GM19240 (cell line): Measurements from ENCODE around the gene UNKL.

Source experiments
- DNase-seq: peaks from one replicate; pipeline ENCODE4 v3.0.0; 2011; ENCODE audit warnings: low spot score; ENCODE audit not compliant: insufficient read length

Gene UNKL

DNA sequence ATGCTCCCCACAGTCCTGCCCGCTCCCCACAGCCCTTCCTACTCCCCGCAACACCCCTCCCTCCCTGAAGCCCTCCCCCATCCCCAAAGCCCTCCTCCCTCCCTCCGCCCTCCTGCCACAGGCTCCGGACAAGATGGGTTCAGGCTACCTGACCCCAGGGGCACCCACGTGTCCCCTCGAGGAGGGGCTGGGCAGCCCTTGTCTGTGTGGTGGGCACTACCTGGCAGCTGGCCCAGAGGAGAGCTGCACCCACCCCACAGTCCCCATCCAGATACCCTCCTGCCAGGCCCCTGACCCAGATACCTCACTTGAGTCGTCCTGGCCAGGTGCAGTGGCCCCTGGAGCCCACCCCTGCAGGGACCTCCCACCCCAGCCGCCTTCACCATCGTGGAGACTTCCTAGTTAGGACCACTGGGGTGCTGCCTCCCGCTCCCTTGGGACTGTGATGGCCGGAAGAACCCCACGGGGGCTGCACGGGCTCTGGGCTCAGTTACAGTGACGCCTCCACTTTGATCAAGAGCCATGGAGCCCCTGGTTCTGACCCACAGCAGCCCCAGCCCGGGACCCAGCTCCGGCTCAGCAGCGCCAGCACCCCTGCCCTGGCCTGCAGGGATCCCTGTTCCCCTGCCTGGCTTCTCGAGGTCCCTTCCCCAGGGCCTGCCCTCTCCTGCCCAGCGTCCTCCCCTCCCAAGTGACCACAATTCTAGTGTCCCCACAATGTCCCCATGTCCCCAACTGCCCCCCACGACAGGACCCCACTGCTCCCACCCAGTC is 17.2 kb upstream of the UNKL start:
- no peak for DNase-seq

DNA sequence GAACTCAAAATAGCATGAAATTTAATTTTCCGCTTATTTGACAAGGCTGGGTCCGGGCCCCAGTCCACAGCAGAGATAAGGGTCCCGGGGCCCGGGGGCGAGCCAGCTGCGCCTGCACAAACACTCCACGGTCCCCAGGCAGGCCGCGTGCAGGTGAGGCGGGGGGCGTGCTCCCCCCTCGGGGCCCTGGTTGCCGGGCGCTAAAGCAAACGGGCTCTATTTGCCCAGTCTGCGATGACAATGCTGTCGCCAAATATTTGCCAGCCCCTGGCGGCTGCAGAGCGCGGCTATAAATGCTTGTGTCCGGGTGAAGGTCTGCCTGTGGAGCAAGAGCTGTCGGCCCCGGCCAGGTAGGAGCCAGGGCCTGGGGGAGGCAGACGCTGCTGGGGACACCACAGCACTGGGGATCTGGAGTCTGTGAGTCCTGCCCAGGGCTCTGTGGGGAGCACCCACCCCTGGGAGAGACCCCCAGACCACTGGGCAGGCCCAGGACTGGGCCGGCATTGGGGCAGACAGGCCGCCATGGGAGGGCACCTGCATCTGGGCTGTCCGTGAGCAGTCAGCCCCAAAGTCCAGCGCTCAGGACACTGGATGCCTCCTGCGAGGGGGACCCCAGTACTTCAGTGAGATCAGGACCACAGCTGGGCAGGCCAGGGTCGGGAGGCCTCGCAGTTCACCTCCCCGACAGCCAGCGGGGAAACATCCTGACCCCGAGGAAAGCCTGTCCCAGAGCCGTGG is 16.4 kb upstream of the UNKL start, which contains the start of gene PERCC1:
PERCC1 (plus strand) TSS at position 320 of the 738 bp plus-strand sequence. CDS start 1,516 bp downstream, outside the sequence.
- no peak for DNase-seq

DNA sequence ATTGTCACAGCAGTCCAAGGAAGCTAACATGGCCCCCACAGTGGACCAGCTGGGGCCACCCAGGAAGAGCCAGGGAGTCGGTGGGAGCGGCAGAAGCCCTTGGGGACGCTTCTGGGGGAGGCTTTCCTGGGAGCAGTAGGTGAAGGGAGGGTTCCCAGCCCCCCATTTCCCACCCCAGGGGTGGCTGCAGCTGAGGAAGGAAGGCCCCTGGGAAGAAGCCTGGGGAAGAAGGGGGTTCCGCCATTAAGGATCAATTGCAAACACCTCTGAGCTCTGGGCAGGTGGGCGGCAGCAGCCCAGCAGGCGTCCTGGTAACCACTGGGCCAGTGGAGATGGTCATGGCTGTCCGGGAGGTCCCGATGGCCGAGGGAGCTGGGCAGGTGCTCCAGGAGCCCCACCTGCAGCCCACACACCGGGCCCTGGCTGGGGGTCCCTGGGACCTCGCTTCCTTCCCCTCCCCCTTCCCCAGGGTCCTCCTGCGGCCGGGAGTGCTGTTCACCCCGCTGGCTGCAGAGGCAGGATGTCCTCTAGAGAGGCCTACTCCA is 15.8 kb upstream of the UNKL start:
- DNase-seq: no peak

DNA sequence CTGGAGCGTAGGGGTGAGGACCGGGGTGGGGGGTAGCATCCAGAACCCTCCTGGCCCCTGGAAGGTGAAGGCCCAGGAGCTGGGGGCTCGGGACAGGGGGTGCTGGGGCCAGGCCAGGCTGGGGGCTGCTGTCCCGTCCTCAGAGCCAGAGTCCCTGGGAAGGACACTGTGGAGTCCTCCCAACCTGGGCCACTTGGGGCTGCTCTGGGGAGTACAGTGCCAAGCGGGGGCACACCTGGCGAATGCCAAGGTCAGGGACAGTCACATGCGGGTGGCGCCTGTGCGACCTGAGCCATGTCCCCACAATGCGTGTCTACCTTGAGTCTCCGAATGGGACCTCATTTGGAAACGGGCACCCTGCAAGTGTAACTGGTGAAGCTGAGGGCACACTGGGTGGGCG is 15.1 kb upstream of the UNKL start:
- no peak for DNase-seq

DNA sequence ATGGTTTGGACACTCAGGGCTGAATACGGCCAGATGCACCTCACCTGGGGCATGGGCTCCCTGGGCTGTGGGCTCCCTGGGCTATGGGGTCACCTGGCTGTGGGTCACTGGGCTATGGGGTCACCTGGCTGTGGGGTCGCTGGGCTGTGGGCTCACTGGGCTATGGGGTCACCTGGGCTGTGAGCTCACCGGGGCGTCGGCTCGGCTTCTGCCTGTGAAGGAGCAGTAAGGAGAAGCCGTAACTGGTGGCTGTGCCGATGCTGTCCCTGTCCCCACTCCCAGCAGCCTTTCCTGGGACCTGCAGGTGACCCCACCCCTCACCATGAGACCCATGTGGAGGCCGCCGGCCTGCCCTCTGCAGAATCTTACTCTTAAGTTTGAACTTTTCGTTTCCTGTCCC is 14.5 kb upstream of the UNKL start:
- no peak for DNase-seq

DNA sequence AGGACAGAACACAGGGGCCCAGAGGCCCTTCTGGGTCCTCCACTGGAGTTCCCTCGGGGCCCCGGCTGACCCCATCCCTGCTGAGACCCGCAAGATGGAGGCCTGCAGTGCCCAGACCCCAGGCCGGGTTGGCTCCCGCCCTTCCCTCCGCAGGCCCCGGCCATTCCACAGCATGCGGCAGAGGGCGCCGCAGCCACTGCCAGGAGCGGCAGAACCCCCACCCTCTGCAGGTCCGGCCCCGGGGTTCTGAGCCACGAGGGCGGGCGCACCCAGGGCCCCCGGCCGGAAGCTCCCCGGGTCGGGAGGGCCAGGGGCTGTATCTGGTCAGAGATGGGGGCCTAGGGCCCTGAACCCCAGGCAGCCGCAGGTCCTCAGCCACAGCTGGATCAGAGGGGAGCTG is 14.0 kb upstream of the UNKL start:
- DNase-seq: no peak

DNA sequence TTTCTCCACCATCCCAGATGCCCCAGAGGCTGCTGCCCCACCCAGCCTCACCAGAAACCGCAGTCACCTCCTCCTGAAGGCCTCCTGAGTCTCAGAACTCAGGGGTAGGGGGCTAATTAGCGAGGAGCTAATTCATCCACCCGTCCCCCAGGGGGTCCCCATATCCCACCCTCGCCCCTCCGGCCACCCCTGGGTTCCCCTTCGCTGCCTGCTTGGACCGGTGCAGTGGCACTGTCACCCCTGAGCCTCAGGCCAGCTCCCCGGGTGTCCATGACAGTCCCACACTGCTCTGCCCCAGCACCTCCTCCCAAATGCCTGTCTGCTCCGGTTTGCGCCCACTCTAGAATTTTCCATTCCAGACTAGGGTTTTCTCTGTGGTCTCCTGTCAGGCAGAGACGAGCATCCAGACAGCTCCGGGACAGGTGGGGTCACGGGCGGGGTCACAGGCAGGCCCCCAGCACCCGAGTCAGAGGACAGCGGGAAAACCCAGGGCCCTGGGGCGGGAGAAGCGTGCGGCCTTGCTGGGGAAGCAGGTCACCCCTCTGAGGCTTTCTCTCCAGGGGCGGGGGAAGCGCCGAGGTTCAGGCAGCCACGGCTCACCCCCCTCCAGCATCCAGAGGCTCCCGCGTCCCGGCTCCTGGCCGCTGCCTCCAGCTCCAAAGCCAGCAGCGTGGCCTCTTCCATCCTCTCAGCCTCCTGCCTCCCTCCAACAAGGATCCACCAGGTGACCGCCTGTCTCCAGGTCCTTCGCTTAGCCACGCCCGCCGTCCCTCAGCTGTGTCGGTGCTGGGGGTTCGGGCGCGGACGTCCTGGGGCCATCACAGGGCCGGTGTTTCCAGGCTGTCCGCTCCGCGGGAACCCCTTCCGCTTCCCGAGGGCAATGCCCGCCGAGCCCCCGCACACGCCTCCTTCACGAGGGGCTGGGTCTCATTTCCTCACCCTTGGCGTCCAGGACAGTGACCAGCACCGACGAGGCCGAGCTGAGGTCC is 13.3 kb upstream of the UNKL start:
- DNase-seq: no peak

DNA sequence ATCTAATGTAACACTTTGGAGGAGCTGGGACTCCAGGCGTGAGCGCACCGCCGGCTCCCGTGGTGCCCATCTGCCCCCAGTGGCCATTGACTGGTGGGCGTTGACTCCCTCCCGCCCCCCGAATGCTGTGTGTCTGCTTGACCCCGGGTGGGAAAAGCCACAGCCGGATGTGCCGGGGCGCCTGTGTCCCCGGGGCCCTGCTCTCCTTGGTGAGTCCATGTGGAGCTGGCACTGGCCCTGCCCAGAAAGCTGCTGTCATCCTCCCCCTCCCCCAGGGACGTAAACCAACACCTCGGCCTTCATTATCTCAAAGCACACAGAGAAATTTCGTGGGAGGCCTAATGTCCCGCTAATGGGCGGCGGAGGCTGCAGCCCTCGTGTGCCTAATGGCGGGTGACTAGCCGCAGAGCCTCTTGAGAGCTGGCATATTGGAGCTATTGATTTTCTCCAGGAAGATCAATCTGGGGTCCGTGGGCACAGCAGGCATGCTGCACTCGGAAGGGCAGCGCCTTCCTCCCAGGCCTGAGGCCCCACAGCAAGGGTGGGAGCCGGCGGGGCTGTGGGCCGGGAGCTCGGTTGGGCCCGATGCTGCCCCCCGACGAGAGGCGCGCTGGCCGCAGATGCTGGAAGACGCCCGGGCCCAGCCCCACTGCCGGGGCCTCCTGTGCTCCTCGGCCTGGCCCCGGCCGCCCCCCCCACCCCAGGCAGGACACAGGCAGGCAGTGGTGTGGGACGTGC is 12.4 kb upstream of the UNKL start:
- DNase-seq: no peak

DNA sequence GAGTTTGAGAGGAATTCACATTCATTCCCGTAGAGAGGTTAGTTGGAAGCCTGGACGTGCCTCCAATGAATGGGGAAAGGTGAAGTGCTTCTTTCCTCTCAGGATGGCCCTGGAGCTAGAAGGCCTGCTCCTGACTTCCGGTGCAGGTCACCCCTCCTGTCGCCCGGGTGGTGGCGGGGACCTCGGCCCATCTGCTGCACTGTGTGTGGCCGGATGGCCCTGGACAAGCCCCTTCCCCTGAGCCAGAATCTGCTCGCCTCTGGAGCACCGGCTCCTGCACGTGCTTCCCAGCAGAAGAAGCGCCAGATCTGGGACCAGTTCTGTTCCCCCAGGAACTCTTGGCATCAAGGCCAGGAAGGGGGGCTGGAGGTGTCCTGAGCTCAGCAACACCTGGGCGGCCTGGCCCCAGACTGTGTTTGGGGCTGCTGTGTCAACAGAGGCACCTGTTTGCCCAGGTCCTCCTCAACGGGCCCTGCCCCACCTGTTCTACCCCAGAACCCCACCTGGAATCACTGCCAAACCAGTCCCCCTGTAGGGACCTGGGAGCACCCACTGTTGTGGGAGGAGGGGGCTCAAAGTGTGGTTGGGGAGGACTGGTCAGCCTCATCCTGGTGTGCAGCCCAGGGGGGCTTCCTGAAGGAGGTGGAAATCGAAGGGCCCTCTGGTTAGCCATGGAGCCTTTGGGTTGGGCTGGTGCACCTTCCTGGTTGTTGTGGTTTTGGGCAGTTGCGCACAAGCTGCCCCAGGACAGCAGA is 11.3 kb upstream of the UNKL start:
- DNase-seq: no peak

DNA sequence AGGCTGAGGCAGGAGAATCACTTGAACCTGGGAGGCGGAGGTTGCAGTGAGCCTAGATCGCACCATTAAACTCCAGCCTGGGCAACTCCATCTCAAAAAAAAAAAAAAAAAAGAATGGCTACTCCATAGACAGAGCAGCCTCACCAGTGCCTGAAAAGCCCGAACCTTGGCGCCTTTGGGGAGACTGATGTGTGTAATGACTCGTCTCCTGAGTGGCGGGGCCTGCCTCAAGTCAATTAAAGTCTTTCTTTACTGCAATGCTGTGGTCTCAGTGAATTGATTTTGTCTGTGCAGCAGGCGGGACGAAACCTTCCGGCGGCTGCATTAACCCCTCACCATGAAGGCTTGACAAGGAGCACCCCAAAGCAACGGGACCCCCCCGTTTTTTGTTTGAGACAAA is 9.5 kb upstream of the UNKL start:
- DNase-seq: no peak

DNA sequence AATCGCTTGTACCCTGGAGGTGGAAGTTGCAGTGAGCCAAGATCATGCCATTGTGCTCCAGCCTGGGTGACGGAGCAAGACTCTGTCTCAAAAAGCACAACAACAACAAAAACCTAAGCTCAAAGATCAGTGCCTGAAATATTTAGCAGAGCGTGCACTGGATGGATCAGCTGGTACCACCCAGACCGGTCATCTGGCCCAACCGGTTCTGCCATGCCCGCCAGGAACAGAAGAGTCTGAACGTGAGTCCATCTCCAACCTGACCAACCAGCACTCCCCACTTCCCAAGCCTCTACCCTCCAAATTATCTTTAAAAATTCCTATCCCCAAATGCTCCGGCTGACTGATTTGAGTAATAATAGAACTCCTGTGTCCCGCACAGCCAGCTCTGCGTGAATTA is 7.6 kb upstream of the UNKL start:
- DNase-seq: no peak

DNA sequence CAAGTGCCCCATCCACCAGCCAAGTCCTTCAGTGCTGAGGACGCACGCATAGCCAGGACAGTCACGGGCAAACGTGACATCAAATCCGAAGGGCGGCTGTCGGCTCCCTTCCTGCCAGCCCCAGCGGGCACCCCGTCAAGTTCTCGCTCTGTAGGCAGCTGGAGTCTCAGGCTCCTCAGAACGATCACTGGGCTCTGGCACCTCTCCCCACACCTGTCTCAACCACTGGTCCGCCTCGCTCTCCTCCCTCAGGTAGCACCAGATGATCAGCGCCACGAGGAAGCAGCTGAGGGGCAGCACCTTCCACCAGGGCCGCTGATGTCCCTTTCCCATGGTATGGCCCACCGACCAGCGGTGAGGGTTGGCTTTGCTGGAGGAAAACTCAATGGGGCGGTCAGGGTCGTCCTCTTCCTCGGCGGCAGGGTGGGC is 5.6 kb upstream of the UNKL start:
- DNase-seq: no peak

DNA sequence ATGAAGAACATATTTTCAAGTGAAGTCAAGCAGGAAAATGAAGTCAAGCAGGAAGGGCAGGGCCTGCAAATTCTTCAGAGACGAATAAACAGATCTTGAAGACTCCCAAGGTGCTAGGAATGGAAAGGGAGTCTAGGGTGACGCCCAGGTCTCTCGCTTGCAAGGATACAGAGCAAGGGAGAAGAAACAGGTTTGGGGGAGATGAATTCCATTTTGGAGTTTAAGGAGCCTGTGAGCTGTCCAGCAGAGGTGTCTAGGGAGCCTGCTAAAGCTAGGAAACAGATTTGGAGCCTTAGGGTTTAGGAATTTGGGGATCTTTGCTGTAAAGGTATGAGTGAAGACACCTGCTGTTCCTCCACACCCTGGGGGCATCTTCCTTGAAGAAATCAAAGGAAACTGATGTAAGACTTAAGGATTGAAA is 2.0 kb upstream of the UNKL start:
- no peak for DNase-seq

DNA sequence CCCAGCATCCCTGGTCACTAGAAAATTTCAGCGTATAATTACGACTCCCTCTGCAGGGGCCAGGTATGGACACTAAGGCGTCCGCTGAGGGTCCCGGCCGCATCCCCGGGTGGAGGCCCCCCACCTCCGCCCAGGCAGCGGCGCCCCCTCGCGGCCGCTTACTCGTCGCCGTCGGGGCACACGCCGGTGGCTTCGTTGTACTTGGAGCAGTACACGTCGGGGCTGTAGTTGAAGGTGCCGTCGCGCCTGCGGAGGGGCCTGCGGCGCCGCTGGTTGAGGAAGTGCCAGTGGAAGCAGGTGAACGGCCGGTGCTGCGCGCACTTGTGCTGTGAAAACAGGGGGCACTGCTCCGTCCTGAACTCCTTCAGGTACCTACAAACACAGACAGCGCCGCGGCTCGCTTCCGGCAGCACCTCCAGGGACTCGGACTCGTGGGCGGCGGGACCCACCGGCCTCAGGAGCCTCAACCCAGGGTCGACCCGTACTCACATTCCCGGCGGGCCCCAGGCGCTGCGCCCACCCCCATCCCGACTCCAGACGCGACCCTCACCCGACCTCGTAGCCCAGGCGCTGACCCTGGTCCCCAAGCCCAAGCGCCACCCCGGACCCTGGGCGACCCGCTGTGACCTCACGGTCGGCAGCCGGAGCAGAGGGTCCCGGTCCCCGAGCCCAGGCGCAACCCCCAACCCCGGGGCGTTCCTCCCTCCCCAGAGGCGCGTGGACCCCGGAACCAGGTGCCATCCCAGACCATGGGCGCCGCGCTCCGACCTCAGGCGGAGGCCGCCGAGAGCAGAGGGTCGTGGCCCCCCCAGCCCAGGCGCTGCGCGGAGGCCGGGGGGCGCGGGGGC is 596 bp downstream of the UNKL start:
- peak; percentile 50 for DNase-seq

DNA sequence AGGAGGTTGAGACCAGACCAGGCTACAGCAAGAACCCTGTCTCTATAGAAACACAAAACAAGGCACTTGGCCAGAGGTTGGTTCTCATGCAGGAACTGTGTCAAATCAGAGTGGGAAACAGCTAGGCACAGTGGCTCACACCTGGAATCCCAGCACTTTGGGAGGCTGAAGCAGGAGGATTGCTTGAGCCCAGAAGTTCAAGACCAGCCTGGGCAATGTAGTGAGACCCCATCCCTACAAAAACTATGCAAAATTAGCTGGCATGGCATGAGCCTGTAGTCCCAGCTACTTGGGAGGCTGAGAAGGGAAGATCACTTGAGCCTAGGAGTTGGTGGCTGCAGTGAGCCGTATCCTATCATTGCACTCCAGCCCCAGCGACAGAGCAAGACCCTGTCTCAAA is 1.7 kb downstream of the UNKL start:
- no peak for DNase-seq

DNA sequence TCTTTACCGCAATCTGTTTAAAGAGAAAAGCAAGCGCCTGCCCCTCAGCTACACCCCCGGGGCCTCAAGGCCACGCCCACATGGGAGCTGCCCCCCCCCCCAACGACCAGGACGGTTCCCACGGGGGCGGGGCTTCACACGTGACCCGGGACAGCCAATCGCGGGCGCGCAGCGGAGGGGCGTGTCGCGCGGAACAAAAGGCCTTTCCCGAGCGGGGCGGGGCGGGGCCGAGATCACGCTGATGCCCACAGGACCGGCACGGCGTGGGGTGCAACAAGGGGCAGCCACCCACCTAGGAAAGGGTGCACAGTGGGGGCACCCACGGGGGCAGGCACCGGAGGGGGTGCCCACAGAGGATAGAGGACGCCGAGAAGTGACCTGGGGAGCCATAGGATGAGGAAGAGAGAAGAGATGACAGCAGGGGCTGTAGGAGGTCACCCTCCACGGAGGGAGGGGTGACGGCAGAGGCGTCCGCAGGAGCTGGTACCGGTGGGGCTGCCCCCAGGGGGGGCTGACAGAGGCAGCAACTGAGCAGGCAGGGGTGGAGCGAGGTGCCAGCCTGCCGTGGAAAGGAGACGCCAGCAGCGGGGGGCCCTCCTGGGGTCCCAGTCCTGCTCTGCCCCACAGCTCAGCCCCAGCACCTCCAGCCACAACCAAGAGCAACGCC is 6.2 kb downstream of the UNKL start:
- DNase-seq: peak; percentile 94

DNA sequence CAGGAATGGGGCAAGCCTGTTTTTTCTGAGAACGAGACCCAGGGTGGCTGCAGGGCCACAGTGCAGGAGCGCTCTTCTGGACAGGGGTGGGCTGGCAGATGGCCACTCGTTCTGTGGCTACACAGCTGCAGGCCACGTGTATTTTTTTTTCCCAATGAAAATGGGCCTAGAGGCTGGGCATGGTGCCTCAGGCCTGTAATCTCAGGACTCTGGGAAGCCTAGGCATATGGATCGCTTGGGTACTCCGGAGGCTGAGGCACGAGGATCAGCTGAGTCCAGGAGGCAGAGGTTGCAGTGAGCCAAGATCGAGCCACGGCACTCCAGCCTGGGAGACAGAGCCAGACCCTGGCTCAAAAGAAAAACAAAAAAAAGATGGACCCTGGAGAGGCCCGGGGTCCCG is 6.8 kb downstream of the UNKL start:
- DNase-seq: no peak

DNA sequence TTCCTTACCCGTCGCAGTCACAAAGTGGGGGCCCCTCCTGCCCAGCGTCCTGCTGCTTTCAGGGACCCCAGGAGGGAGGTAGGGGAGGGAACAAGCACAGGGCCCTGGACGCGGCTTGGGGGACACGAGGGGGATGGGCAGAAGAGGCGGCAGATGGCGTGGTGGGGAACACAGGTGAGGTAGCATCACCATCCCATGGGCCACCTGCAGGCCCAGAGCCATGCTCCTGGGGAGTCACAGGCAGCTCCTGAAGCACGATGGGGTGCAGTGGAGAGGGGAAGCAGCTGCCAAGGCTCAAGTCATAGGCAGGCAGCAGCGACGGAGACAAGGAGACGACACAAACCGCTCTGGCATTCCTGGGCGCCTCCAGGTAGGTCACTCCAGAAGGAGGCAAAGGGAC is 10.8 kb downstream of the UNKL start:
- no peak for DNase-seq
